DOHH2 (cell line): Measurements from ENCODE around the gene GRPR.
"Not testable (repeated sequence)": the region's sequence is repeated elsewhere in the genome, so short reads cannot be mapped to it uniquely, and the experiment has no call there.

Source experiments
- H3F3A ChIP-seq: fragments of 200-600 bp; sonication (generic), shearing (Covaris generic); 2 replicates; pipeline ENCODE4 v1.6.0; 2016; ENCODE audit warnings: antibody characterized with exemption, mild to moderate bottlenecking; ENCODE audit not compliant: control insufficient read depth, insufficient read depth
- H3K27ac ChIP-seq: fragments of 200-600 bp; sonication (generic); 2 replicates; pipeline ENCODE4 v1.5.1; 2014; ENCODE audit warnings: low read depth, mild to moderate bottlenecking, low read length, moderate library complexity
- H3K27me3 ChIP-seq: fragments of 200-600 bp; sonication (generic); 2 replicates; pipeline ENCODE4 v1.6.1; 2014; ENCODE audit warnings: mild to moderate bottlenecking, low read length, mixed read lengths; ENCODE audit not compliant: control insufficient read depth
- H3K36me3 ChIP-seq: fragments of 200-600 bp; sonication (generic); 2 replicates; pipeline ENCODE4 v1.6.1; 2014; ENCODE audit warnings: mild to moderate bottlenecking, low read length, moderate library complexity, mixed read lengths; ENCODE audit not compliant: control insufficient read depth
- H3K4me1 ChIP-seq: fragments of 200-600 bp; sonication (generic); 2 replicates; pipeline ENCODE4 v1.6.1; 2014; ENCODE audit warnings: mild to moderate bottlenecking, low read length, mixed read lengths; ENCODE audit not compliant: control insufficient read depth
- H3K4me2 ChIP-seq: fragments of 200-600 bp; sonication (generic); 2 replicates; pipeline ENCODE4 v1.6.0; 2014; ENCODE audit warnings: mild to moderate bottlenecking, low read length, moderate library complexity
- H3K4me3 ChIP-seq: fragments of 200-600 bp; sonication (generic); 2 replicates; pipeline ENCODE4 v1.5.1; 2014; ENCODE audit warnings: mild to moderate bottlenecking, low read length, mixed read lengths
- H3K79me2 ChIP-seq: fragments of 200-600 bp; sonication (generic); 2 replicates; pipeline ENCODE4 v1.6.1; 2014; ENCODE audit warnings: mild to moderate bottlenecking, low read length, mixed read lengths; ENCODE audit not compliant: control insufficient read depth
- H3K9me2 ChIP-seq: fragments of 200-600 bp; sonication (generic); replicated peaks from 2 replicates; pipeline ENCODE4 v1.6.1; 2014; ENCODE audit warnings: mild to moderate bottlenecking, low read length, mixed read lengths; ENCODE audit not compliant: control insufficient read depth
- H3K9me3 ChIP-seq: fragments of 200-600 bp; sonication (generic); 2 replicates; pipeline ENCODE4 v1.6.1; 2014; ENCODE audit warnings: antibody characterized with exemption, low read length, mixed read lengths; ENCODE audit not compliant: control insufficient read depth, insufficient read depth
- H4K20me1 ChIP-seq: fragments of 200-600 bp; sonication (generic); 2 replicates; pipeline ENCODE4 v1.6.0; 2014; ENCODE audit warnings: low read depth, mild to moderate bottlenecking, antibody characterized with exemption, low read length, moderate library complexity; ENCODE audit not compliant: control insufficient read depth, insufficient read depth
- EZH2phosphoT487 ChIP-seq: fragments of 200-600 bp; sonication (generic); IDR thresholded peaks from 2 replicates; pipeline ENCODE4 v1.6.1; 2017; ENCODE audit warnings: borderline replicate concordance, mild to moderate bottlenecking, antibody characterized with exemption, low read length, moderate library complexity, mixed read lengths
- TF ChIP-seq, protein P1 (sequence below): fragments of 200-600 bp; sonication (generic); IDR thresholded peaks from one replicate; pipeline ENCODE4 v1.5.1; 2014; ENCODE audit warnings: antibody characterized with exemption, mild to moderate bottlenecking, low read depth, low read length; ENCODE audit not compliant: poor library complexity, severe bottlenecking

Gene GRPR

DNA sequence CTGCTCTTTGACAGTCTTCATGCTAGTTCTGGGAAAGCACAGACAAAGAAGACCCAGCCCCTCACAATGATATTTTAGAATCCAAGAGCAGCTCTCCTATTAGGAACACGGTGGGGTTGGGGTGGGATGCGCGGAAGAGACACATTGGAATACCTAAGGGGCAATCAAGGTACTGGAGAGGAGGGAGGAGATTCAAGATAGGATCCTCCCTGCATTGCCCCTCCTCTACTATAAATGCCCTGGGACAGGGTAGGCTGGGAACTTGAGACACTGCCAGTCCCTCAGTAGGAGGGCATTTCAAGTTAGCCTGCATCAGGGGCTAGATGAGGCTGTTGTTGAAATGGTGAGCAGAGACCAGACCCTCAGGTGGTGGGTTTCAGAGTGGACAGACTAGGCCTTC, 49.0 kb downstream of the GRPR start:
- no peak overlapping the region for H3K27ac ChIP-seq
- no peak overlapping the region for H3K4me2 ChIP-seq
- TF ChIP-seq, protein P1, sequence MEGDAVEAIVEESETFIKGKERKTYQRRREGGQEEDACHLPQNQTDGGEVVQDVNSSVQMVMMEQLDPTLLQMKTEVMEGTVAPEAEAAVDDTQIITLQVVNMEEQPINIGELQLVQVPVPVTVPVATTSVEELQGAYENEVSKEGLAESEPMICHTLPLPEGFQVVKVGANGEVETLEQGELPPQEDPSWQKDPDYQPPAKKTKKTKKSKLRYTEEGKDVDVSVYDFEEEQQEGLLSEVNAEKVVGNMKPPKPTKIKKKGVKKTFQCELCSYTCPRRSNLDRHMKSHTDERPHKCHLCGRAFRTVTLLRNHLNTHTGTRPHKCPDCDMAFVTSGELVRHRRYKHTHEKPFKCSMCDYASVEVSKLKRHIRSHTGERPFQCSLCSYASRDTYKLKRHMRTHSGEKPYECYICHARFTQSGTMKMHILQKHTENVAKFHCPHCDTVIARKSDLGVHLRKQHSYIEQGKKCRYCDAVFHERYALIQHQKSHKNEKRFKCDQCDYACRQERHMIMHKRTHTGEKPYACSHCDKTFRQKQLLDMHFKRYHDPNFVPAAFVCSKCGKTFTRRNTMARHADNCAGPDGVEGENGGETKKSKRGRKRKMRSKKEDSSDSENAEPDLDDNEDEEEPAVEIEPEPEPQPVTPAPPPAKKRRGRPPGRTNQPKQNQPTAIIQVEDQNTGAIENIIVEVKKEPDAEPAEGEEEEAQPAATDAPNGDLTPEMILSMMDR: no peak
- no peak for TF ChIP-seq EZH2phosphoT487
- no peaks in the 10 kb centered on the region for H3K79me2 ChIP-seq
- H3K4me1 ChIP-seq: no peaks in the 10 kb centered on the region
- no peaks in the 10 kb centered on the region for H4K20me1 ChIP-seq
- H3K9me3 ChIP-seq: no peaks in the 10 kb centered on the region
- no peaks in the 10 kb centered on the region for H3K27me3 ChIP-seq
- H3K9me2 ChIP-seq: no peaks in the 10 kb centered on the region
- H3K4me3 ChIP-seq: no peak overlapping the region
- no peaks in the 10 kb centered on the region for H3F3A ChIP-seq
- no peaks in the 10 kb centered on the region for H3K36me3 ChIP-seq

GRCh38 chrX:16175329-16176061, 52.1 kb downstream of the GRPR start:
- Histone ChIP-seq H3K27ac (no peak overlapping the region), H3K9me2 (no peaks in the 10 kb centered on the region), H3K9me3 (no peaks in the 10 kb centered on the region), H3K4me2 (no peak overlapping the region), H3K27me3 (no peaks in the 10 kb centered on the region), H3K79me2 (no peaks in the 10 kb centered on the region), H3K4me1 (no peaks in the 10 kb centered on the region), H3K36me3 (no peaks in the 10 kb centered on the region), H4K20me1 (no peaks in the 10 kb centered on the region), H3K4me3 (no peak overlapping the region), H3F3A (no peaks in the 10 kb centered on the region)
- TF ChIP-seq, protein P1: no peak
- TF ChIP-seq EZH2phosphoT487: no peak

DNA sequence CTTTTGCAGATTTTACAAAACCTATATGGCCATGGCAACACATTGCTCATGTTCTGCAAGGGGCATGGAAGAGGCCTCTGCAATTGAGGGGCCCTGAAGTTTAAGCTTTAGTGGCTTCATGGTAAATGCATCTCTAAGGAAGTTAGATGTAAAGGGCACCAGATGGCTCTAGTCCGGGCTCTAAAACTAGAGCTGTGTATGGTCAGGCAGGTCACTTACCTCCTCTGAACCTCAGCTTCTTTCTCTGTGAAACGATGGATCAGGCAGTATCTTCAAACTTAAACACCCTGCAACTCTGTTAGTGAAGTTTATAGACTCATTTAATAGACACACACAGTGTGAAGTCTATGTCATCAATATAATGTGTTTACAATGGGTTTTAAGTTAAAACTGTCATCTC, 53.9 kb downstream of the GRPR start:
- Histone ChIP-seq H3K9me3 (no peaks in the 10 kb centered on the region), H3K4me2 (no peak overlapping the region), H3K27ac (no peak overlapping the region), H3K79me2 (no peaks in the 10 kb centered on the region), H3K36me3 (no peaks in the 10 kb centered on the region), H3K4me3 (no peak overlapping the region), H3K4me1 (no peaks in the 10 kb centered on the region), H4K20me1 (no peaks in the 10 kb centered on the region), H3K27me3 (no peaks in the 10 kb centered on the region), H3F3A (no peaks in the 10 kb centered on the region), H3K9me2 (no peaks in the 10 kb centered on the region)
- TF ChIP-seq, protein P1: no peak
- TF ChIP-seq EZH2phosphoT487: no peak

GRCh38 chrX:16183843-16184242, 60.5 kb downstream of the GRPR start:
- not testable (repeated sequence) for H4K20me1 ChIP-seq, H3K4me1 ChIP-seq, H3K27me3 ChIP-seq, H3K9me2 ChIP-seq, H3K36me3 ChIP-seq, H3K4me3 ChIP-seq, H3K79me2 ChIP-seq, H3K4me2 ChIP-seq, H3K27ac ChIP-seq, H3F3A ChIP-seq, H3K9me3 ChIP-seq
